ENCODE data around the gene ANKRD44.

- TF ChIP-seq NFATC4 (CRISPR knock-in tag; IDR thresholded peaks at IDR 0.05), result no peak
- TF ChIP-seq ZSCAN18 (CRISPR knock-in tag; IDR thresholded peaks at IDR 0.05), result no peak
- TF ChIP-seq CTCF (IDR thresholded peaks at IDR 0.05), result no peak
- no peak for TF ChIP-seq NR1H2 (CRISPR knock-in tag; IDR thresholded peaks at IDR 0.05)
- TF ChIP-seq STAT6 (CRISPR knock-in tag; conservative IDR thresholded peaks at IDR 0.05; ENCODE audit: low read depth), result no peak
- no peak for TF ChIP-seq JUN (CRISPR knock-in tag; IDR thresholded peaks at IDR 0.05)
- TF ChIP-seq PREB (CRISPR knock-in tag; IDR thresholded peaks at IDR 0.05; ENCODE audit: borderline replicate concordance), result no peak
These were observed 103.5 kb downstream of the ANKRD44 start for GRCh38 chr2:197207106-197207505.
